Trophoblast cell (in vitro differentiated cells and primary cell): Measurements from ENCODE around the gene PAX9.

Source experiments
- DNase-seq, 2 donors: peaks; one replicate each; pipeline ENCODE4 v3.0.0-alpha.2; 2016
- H2AFZ ChIP-seq: 2 replicates; pipeline ENCODE4 v1.6.1; 2013; ENCODE audit warnings: low read length, moderate library complexity, mild to moderate bottlenecking; ENCODE audit not compliant: insufficient read depth, poor library complexity
- H2AK5ac ChIP-seq: 2 replicates; pipeline ENCODE4 v1.6.1; 2013; ENCODE audit warnings: mild to moderate bottlenecking, low read length
- H2BK120ac ChIP-seq: 2 replicates; pipeline ENCODE4 v1.6.1; 2013; ENCODE audit warnings: low read length, mild to moderate bottlenecking, moderate library complexity; ENCODE audit not compliant: insufficient read depth, poor library complexity
- H2BK12ac ChIP-seq: 2 replicates; pipeline ENCODE4 v1.6.1; 2013; ENCODE audit warnings: mild to moderate bottlenecking, low read length, moderate library complexity
- H2BK5ac ChIP-seq: 2 replicates; pipeline ENCODE4 v1.6.1; 2013; ENCODE audit warnings: low read length, low read depth, moderate library complexity, mild to moderate bottlenecking; ENCODE audit not compliant: poor library complexity
- H3K14ac ChIP-seq: 2 replicates; pipeline ENCODE4 v1.6.1; 2013; ENCODE audit warnings: mild to moderate bottlenecking, low read length
- H3K18ac ChIP-seq: 2 replicates; pipeline ENCODE4 v1.6.1; 2013; ENCODE audit warnings: mild to moderate bottlenecking, low read length
- H3K23ac ChIP-seq: 2 replicates; pipeline ENCODE4 v1.6.1; 2013; ENCODE audit warnings: low read length
- H3K27ac ChIP-seq: 2 replicates; pipeline ENCODE4 v1.5.1; 2013; ENCODE audit warnings: low read depth, mild to moderate bottlenecking, inconsistent platforms, low read length, moderate library complexity
- H3K27me3 ChIP-seq: 2 replicates; pipeline ENCODE4 v1.6.1; 2013; ENCODE audit warnings: inconsistent platforms, mild to moderate bottlenecking, low read length, moderate library complexity; ENCODE audit not compliant: insufficient read depth
- H3K36me3 ChIP-seq, 2 experiments: 1 replicate in 1 of 2; 2 replicates in 1 of 2; pipeline ENCODE4 v1.6.1; 2013; ENCODE audit warnings: low read length in 2 of 2, mild to moderate bottlenecking in 2 of 2, moderate library complexity in 1 of 2; ENCODE audit not compliant: insufficient read depth in 2 of 2, control insufficient read depth in 1 of 2
- H3K4ac ChIP-seq: 2 replicates; pipeline ENCODE4 v1.6.1; 2013; ENCODE audit warnings: low read depth, mild to moderate bottlenecking, low read length, moderate library complexity
- H3K4me1 ChIP-seq, 2 experiments: 1 replicate in 1 of 2; 2 replicates in 1 of 2; pipeline ENCODE4 v1.6.1; 2013; ENCODE audit warnings: low read length in 2 of 2, mild to moderate bottlenecking in 2 of 2, moderate library complexity in 1 of 2; ENCODE audit not compliant: insufficient read depth in 2 of 2, control insufficient read depth in 1 of 2
- H3K4me2 ChIP-seq: 2 replicates; pipeline ENCODE4 v1.6.1; 2013; ENCODE audit warnings: inconsistent platforms, mild to moderate bottlenecking, low read length, moderate library complexity
- H3K4me3 ChIP-seq: 2 replicates; pipeline ENCODE4 v1.5.1; 2013; ENCODE audit warnings: mild to moderate bottlenecking, low read depth, low read length, inconsistent platforms
- H3K79me1 ChIP-seq: one replicate; pipeline ENCODE4 v1.6.1; 2013; ENCODE audit warnings: low read length
- H3K79me2 ChIP-seq: 2 replicates; pipeline ENCODE4 v1.6.1; 2013; ENCODE audit warnings: low read length, mild to moderate bottlenecking; ENCODE audit not compliant: control insufficient read depth, insufficient read depth, poor library complexity
- H3K9ac ChIP-seq: 2 replicates; pipeline ENCODE4 v1.6.1; 2013; ENCODE audit warnings: mild to moderate bottlenecking, low read length
- H3K9me3 ChIP-seq: 2 replicates; pipeline ENCODE4 v1.6.1; 2013; ENCODE audit warnings: low read depth, mild to moderate bottlenecking, control low read depth, inconsistent platforms, low read length; ENCODE audit not compliant: insufficient read depth
- H4K12ac ChIP-seq: 2 replicates; pipeline ENCODE4 v1.6.1; 2013; ENCODE audit warnings: low read depth, mild to moderate bottlenecking, low read length, moderate library complexity
- H4K8ac ChIP-seq: 2 replicates; pipeline ENCODE4 v1.6.1; 2013; ENCODE audit warnings: low read depth, mild to moderate bottlenecking, low read length, moderate library complexity
- H4K91ac ChIP-seq: one replicate; pipeline ENCODE4 v1.6.1; 2013; ENCODE audit warnings: low read depth, mild to moderate bottlenecking, low read length, moderate library complexity
- WGBS: extraction: QIAGEN DNeasy Blood & Tissue Kit; methylation state at CpG from one replicate; pipeline ENCODE4 v1.1.7; 2013; ENCODE audit warnings: missing lambda C conversion rate; ENCODE audit not compliant: insufficient read length, insufficient coverage; ENCODE audit errors: extremely low coverage; 5-methylcytosine and 5-hydroxymethylcytosine counted together

The PAX9 gene

DNA sequence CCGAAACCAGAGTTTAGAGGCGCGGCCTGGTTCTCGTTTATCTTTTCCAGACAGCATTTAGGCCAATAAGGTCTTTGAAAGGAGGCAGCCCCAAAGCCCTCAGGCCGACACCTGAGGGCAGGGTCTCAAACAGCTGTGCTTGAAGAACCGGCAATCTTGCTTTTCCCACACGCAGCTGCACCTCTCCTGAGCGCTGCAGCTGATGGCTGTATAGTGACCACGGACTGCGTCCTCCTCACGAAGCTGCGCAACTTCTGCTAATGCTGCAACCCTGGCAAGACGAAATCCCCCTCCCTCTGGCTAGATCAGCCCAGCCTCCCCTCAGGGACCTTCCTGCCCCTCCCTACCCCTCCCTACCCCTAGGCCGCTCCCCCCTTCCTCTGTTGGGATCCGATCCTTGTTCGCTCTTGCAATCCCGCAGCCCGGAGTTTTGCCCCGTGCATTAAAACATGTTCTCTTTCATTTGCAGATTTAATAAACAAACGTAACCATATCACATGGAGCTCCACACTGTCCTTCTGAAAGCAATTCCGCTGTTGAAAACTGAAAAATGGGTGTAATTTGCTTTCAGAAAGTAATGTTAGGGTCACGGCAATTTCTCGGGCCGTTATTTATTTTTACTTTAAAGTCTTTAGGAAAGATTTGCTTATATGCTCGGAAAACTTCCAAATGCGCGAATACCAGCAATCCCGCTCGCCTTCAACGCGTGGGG lies 4.8 kb upstream of the PAX9 start:
- DNase-seq: no peak
- H4K8ac ChIP-seq: no peak overlapping the region
- H3K9ac ChIP-seq: no peak overlapping the region
- no peak overlapping the region for H4K12ac ChIP-seq
- H3K4me2 ChIP-seq: no peak overlapping the region
- no peak overlapping the region for H2AFZ ChIP-seq
- no peak overlapping the region for H2BK120ac ChIP-seq
- H3K79me2 ChIP-seq: no peaks in the 10 kb centered on the region
- WGBS: no CpG with 5 or more reads among the region's 31 CpGs
- no peak overlapping the region for H3K18ac ChIP-seq
- H2AK5ac ChIP-seq: no peak overlapping the region
- H3K9me3 ChIP-seq: peaks cover 10% of the 10 kb centered on the region
- no peak overlapping the region for H3K14ac ChIP-seq
- peaks cover 13 to 18% of the 10 kb centered on the region in 2 experiments for H3K4me1 ChIP-seq
- H3K36me3 ChIP-seq: no peaks in the 10 kb centered on the region
- no peak overlapping the region for H3K4ac ChIP-seq
- H2BK5ac ChIP-seq: no peak overlapping the region
- H3K27me3 ChIP-seq: peaks cover 82% of the 10 kb centered on the region
- no peak overlapping the region for H3K4me3 ChIP-seq
- H3K79me1 ChIP-seq: no peaks in the 10 kb centered on the region
- no peak overlapping the region for H4K91ac ChIP-seq
- H2BK12ac ChIP-seq: no peak overlapping the region
- no peak overlapping the region for H3K23ac ChIP-seq
- no peak overlapping the region for H3K27ac ChIP-seq

- Histone ChIP-seq H3K9me3 (peaks cover 11% of the 10 kb centered on the region), H2BK120ac (no peak overlapping the region), H3K14ac (no peak overlapping the region), H2BK12ac (no peak overlapping the region), H4K91ac (no peak overlapping the region), H3K79me2 (no peaks in the 10 kb centered on the region), H3K27me3 (peaks cover 87% of the 10 kb centered on the region), H3K9ac (no peak overlapping the region), H4K8ac (no peak overlapping the region), H3K79me1 (no peaks in the 10 kb centered on the region), H3K4ac (no peak overlapping the region), H3K36me3 (no peaks in the 10 kb centered on the region), H3K27ac (no peak overlapping the region), H3K4me3 (no peak overlapping the region), H2AFZ (no peak overlapping the region), H3K4me2 (peak overlapping the region; percentile 10), H4K12ac (no peak overlapping the region), H2BK5ac (no peak overlapping the region), H3K23ac (no peak overlapping the region), H3K4me1 (peaks cover 15 to 21% of the 10 kb centered on the region in 2 experiments), H2AK5ac (no peak overlapping the region), H3K18ac (no peak overlapping the region)
- no peak for DNase-seq
- WGBS: no CpG with 5 or more reads among the region's 55 CpGs
These were observed 4.1 kb upstream of the PAX9 start for GRCh38 chr14:36657399-36658122.

DNA sequence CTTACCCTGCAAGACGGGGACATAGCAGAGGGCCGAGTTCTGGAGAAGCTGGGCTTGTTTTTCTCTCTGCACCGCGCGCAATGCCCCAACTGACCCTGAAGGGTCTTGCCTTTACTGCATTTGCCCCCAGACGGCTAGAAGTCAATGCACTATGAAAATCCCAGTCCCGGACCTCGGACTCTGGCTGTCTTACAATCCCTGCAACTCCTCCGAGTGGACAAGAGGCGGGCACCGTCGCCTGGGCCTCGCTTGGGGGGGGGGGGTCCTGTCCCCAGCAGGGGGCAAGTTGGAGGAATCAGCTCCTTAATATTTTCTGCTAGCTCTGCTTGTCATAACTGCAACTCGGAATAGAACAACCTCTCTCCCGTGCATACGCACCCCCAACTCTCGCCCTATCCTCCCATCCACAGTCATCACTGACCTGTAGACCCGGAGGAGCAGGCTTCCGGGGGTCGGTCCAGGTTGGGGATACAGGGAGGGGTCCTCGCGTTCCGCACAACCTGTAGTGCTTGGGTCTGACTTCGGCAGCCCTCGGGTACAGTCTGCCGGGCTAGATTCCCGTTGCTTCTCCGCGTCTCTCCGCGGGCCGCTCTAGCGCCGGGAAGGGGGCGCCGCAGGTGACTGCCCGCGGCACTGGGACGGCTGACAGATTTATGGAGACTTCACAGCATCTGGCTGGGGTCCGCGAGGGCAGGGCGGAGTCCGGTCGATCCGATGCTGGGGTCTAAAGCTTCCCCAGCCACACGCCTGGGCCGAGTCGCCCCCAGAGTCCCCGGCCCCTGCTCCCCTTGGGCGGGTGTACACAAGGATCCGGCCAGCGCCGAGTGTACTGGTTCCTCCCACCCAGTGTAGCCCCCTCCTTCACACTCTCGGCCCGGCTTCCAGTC lies 3.3 kb upstream of the PAX9 start:
- Histone ChIP-seq H3K4me2 (no peak overlapping the region), H4K91ac (no peak overlapping the region), H3K79me2 (no peaks in the 10 kb centered on the region), H4K12ac (no peak overlapping the region), H3K9ac (no peak overlapping the region), H3K36me3 (no peaks in the 10 kb centered on the region), H3K18ac (no peak overlapping the region), H2AFZ (no peak overlapping the region), H2BK5ac (no peak overlapping the region), H3K27me3 (peaks cover 89% of the 10 kb centered on the region), H3K27ac (no peak overlapping the region), H3K23ac (no peak overlapping the region), H3K14ac (no peak overlapping the region), H3K9me3 (peaks cover 14% of the 10 kb centered on the region), H3K79me1 (no peaks in the 10 kb centered on the region), H4K8ac (no peak overlapping the region), H3K4me1 (peaks cover 23 to 29% of the 10 kb centered on the region in 2 experiments), H2BK12ac (no peak overlapping the region), H2BK120ac (no peak overlapping the region), H3K4ac (no peak overlapping the region), H3K4me3 (no peak overlapping the region), H2AK5ac (no peak overlapping the region)
- no CpG with 5 or more reads among the region's 55 CpGs for WGBS
- DNase-seq: no peak

GRCh38 chr14:36659010-36659821 lies 2.4 kb upstream of the PAX9 start:
- Histone ChIP-seq H3K14ac (no peak overlapping the region), H4K91ac (no peak overlapping the region), H3K4me1 (peaks cover 26 to 30% of the 10 kb centered on the region in 2 experiments), H2AFZ (no peak overlapping the region), H3K9ac (no peak overlapping the region), H3K4me3 (no peak overlapping the region), H3K79me2 (no peaks in the 10 kb centered on the region), H2AK5ac (no peak overlapping the region), H4K12ac (no peak overlapping the region), H3K18ac (no peak overlapping the region), H3K79me1 (no peaks in the 10 kb centered on the region), H2BK120ac (no peak overlapping the region), H3K27me3 (peaks cover 93% of the 10 kb centered on the region), H3K4ac (no peak overlapping the region), H3K36me3 (no peaks in the 10 kb centered on the region), H2BK5ac (no peak overlapping the region), H3K9me3 (peaks cover 14% of the 10 kb centered on the region), H4K8ac (no peak overlapping the region), H3K27ac (no peak overlapping the region), H3K23ac (no peak overlapping the region), H3K4me2 (no peak overlapping the region), H2BK12ac (no peak overlapping the region)
- no peak for DNase-seq
- no CpG with 5 or more reads among the region's 35 CpGs for WGBS
